Measurements from ENCODE around the gene CHN1.

Gene CHN1

DNA sequence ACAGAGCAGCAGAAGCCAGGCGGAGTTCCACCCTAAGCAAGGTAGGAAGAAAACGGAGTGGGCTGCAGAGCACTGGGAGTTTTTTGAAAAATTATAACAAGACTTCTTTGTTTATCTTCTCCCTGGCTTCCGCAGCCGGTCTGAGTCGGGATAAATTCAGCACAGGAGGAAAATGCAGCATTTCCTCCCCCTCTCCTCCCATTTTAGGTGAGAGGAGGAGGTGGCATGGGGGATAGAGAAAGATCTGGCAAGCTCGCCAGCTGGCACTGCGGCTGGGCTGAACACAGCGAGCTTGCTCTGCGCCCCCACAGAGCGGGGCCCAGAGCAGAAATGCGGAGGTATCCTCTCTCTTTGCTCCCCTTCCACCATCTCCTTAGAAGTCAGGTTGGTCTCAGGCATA is 223.2 kb downstream of the CHN1 start:
- no peak for DNase-seq

- DNase-seq: no peak
Observed at GRCh38 chr2:174781298-174781697, 223.9 kb downstream of the CHN1 start.

- DNase-seq: no peak
Observed at GRCh38 chr2:174780856-174781255, 224.3 kb downstream of the CHN1 start.

DNA sequence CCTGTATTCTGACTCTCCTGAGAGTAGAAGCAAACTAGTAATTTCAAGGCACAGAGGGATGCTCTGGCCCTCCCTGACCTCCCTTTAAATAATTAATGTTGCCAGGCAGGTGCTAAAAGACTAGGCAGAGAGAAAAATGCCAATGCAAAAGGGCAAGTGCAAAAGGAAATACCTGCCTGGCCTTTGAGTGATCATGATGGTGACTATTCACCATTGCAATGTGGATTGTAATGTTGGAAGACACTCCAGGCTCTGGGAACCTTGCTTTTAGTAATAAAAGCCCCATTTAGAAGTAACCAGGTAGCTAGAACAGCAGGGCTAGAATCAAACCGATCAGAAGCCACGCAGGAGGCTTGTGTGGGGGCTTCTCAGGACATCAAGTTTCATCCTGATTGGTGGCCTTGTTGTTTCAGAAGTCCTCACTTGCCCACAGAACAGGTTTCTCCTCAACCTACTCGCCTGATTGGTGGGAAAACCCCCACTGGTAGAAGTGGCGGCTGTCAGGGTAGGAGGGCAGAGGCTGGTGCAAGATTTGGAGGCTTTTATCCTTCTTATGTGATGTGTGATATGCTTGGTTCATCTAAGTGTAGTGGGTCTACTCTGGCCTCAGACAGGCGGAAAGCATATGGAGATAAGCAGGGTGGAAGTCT is 224.9 kb downstream of the CHN1 start:
- DNase-seq: no peak

DNA sequence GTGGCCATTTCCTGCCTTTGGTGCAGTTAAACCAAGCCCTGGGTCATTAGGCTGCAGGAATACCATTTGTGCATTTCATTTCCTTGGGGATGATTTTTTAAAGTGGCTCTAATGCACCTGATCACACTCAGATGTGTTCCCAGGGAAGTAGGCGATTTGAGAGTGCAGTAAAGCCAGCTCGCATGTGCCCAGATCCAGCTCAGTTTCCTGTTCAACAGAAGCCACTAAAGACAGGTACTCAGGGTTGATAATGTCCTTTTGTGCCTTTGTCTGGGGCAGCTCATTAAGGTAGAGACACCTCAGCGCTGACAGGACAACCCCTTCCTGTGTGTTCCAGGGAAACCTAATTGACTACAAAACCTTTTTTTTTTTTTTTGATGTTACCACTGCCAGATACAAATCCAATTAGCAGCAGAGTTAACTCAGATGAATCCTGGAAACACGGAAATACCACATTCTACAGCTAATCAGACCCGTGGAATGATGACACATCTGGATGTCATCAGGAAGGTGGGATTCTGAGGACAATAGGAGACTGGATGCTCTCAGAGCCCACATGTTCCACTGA is 225.7 kb downstream of the CHN1 start:
- DNase-seq: no peak

GRCh38 chr2:174778085-174778981 is 226.8 kb downstream of the CHN1 start:
- DNase-seq: peak; percentile 38 to 88 (median 68)

DNA sequence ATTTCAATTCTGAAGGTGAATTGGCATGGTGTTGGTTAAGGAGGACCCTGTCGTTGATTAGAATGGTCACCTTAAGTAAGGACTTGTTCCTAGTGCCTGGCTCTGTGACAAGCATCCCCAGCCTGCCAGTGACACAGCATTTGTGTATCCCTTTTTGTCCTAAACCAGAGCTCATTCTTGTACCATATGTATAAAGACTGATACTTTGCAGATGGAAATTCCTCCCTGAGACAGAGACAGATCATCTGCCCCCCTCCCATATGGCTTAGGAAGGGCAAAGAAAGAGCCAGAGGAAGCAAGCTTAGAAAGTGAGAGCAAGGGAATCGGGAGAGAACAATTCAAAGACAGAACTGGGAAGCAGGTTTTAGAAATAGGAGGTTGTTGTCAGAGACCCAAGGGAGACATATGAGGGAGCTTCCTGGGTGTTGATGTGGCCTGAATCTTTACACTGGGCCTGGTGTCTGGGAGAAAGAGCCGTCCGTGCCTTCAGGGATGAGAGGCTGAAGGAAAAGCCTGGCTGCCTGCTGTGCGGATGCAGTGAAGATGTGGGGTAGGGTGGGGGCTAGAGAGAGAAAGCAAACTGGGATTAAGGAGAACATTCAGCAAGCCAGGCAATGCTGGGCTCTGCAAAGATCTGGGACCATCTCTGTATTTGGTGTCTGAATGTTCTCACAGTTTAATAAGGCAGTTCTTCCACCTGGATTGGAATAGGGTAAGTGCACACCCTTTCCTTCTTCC is 227.7 kb downstream of the CHN1 start:
- DNase-seq: no peak

DNA sequence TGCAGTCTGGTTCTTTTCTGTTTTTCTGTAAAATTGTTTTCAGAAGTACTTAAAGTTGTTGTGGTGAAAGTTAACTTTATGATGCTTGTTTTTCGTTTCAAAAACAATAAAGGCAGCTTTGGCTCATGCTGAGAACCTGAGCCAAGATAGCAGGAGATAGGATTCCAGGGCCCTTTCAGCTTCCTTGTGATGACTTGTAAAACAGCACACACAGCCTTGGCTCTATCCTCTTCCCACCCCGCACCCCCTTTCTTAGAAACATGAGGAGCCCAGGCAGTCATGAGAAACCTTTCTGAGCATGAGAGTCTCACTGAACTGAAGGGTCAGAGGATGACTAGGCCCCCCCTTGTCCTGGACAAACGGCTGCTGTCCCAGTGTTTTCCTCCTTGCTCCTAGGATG is 228.5 kb downstream of the CHN1 start:
- DNase-seq: no peak

GRCh38 chr2:174776223-174776622 is 229.0 kb downstream of the CHN1 start:
- DNase-seq: no peak

- no peak for DNase-seq
Observed at GRCh38 chr2:174775571-174775980, 229.6 kb downstream of the CHN1 start.

DNA sequence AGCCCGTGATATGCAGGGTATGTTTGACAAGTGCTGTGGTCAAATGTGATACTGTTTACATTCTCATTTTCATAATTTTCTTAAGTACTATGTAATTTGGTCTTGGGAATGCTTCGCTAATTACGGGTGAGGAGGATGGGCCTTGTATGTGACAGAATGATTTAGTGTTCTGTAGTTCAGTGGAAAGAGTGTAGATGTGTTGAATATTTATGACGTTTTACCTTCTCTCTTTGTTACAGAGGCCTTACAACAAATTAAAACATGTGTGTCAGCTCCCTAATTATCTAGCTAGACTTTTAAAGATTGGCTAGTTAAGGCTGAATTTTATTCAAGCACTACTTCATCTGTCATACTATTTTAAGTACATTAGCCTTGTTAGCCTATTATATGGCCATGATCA is 230.3 kb downstream of the CHN1 start:
- no peak for DNase-seq

DNA sequence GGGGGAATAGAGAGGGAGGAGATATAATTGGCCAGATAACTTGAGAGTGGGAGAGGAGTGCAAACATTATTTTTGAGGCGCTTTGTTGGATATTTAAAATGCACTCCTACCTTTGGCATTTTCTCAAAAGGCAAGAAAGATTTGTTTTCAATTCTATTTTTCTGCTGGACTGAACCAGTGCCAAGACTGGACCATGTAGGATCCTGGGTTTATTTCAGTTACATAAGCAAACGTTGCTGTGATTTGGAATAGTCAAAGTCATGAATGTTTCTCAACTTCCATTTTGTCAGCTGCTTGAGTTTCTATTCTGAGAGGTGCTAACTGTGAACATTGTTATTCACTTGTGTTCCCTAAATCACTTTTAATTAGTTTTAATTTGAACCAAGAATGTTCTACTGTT is 232.0 kb downstream of the CHN1 start:
- no peak for DNase-seq

GRCh38 chr2:174772472-174772801 is 232.7 kb downstream of the CHN1 start:
- DNase-seq: no peak

DNA sequence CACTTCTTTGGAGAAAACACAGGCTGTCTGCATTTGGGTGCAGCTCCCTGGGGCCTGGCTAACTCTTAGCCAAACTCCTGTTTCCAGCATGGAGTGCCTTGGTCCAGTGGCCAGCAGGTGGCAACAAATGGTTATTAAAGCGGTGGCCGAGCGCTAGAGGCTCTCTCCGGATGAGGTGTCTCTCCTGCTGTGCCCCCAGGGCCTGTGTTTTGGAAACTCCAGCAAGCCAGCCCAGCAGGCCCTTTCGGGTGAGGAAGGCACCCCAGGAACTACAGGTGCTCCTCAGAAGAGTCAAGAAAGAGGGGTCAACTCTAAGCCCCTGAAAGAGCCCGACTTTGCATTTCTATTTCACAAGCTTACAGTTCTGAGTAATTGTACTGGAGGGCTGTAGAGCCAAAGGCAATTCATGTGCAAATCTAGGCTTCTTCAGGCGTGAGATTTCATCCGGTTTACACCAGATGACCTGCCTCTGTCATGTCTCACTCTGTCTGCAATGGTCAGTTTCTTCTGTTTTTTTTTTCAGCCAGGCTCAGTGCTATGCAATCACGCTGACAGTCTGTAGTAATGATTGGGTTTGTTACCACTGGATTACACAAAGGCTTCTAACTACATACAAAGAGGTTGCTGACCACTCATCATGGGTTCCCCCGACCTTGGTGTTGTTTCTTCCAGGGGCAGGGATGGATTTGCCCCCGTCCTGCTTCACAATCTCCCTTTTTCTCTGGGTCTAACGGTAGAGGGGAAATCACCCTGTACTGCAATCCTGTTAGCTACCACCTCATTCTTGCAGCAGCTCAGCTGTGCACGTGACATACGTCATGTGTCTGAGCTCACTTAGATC is 233.3 kb downstream of the CHN1 start:
- peak in 1 of 5 donors; percentile 26 for DNase-seq

- no peak for DNase-seq
Observed at GRCh38 chr2:174771136-174771535, 234.0 kb downstream of the CHN1 start.

GRCh38 chr2:174768557-174768956 is 236.6 kb downstream of the CHN1 start:
- no peak for DNase-seq

DNA sequence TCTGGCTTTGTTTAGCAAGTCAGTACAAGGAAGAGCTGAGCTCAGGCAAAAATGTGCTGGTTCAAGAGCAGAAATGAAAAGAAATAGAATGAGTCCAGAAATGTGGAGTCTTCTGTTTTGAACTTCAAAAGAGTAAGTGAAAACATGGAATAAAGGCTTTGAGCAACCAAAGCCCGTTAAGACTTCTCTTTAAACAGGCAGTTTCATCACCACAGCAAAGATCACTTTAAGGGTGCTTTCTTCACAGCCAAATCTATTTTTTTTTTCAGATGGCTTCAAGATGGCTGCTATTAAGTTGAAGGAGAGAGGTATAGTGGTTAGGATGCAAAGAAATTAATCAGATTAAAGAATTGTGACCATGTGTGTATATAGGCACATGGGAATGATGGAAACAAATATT is 238.9 kb downstream of the CHN1 start:
- DNase-seq: no peak

- no peak for DNase-seq
Observed at GRCh38 chr2:174765576-174765975, 239.6 kb downstream of the CHN1 start.

DNA sequence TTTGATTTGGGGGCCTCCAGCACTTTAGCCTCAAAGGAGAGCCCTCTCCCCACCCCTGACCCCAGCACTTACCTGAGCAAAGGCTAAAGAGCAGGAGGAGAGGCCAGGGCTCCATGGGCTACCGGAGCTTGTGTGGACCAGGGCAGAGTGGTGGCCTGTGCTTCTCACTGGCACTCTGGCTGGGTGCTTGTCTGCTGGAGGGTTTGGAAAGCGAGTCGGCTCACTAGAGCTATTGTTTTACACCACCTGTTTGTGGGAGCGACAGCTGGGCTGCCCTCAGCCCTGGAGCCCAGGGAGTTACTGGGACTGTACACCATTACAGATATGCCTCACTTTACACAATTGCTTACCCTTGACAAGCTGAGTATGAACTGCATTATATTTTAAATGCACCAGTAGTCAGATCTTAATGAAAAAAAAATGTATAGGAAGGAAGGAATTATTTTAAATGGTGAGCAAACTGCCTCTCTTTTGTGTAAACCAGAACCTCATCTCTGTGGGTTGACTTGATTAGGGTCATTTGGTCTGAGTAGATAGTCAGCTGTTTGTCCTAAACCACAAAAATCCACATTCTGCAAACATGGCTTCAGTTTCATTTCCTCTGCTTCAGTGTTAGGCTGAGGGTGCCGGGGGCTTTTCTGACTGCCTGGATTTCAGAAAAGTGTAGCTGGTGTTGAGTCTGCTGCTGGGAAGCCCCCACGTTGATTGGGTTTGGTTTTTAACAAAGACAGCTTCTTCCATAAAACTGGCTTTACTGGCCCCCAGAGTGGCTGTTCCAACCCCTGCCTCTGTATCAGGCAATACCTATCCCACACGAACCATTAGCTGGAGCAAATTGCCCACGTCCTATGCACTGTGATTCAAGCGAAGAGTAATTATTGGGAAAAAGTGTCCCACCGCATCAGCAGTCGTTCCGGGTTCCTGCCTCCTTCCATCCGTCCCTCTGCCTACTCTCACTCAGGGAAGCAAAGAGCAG is 240.6 kb downstream of the CHN1 start, which contains the start of gene CHRNA1:
CHRNA1 (minus strand) TSS at position 193 of the 976 bp plus-strand sequence; CDS start at position 115, 78 bp downstream.
- no peak for DNase-seq

- DNase-seq: no peak
Observed at GRCh38 chr2:174763780-174764179, 241.4 kb downstream of the CHN1 start.

DNA sequence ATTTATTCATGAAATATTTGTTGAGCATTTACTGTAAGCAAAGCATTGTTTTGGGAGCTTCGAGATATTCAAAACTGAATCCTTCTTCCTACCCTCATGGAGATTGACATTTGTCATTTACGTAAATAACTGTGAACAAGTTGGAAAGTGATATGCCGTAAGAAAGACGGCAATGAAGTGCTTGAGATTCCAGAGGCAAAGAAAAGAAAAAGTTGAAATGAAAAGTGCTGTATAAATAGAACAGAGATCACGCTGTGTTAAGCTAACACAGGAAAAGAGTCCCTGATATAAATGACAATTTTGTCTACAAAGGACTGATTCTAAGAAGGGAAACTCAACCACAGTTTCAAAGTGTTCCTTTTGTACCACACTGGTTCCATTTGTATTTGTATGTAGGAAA is 242.7 kb downstream of the CHN1 start:
- no peak for DNase-seq
